Hematopoietic multipotent progenitor cell treated with erythropoietin and hydrocortisone succinate and interleukin-3 and kit ligand, for 6 days (in vitro differentiated cells): ENCODE data around the gene DMC1.
"Not testable (repeated sequence)": the region's sequence is repeated elsewhere in the genome, so short reads cannot be mapped to it uniquely, and the experiment has no call there.

ENCODE experiments used
- DNase-seq: peaks from one replicate; pipeline ENCODE4 v3.0.0-alpha.2; 2015

DMC1 gene, protein sequence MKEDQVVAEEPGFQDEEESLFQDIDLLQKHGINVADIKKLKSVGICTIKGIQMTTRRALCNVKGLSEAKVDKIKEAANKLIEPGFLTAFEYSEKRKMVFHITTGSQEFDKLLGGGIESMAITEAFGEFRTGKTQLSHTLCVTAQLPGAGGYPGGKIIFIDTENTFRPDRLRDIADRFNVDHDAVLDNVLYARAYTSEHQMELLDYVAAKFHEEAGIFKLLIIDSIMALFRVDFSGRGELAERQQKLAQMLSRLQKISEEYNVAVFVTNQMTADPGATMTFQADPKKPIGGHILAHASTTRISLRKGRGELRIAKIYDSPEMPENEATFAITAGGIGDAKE

DNA sequence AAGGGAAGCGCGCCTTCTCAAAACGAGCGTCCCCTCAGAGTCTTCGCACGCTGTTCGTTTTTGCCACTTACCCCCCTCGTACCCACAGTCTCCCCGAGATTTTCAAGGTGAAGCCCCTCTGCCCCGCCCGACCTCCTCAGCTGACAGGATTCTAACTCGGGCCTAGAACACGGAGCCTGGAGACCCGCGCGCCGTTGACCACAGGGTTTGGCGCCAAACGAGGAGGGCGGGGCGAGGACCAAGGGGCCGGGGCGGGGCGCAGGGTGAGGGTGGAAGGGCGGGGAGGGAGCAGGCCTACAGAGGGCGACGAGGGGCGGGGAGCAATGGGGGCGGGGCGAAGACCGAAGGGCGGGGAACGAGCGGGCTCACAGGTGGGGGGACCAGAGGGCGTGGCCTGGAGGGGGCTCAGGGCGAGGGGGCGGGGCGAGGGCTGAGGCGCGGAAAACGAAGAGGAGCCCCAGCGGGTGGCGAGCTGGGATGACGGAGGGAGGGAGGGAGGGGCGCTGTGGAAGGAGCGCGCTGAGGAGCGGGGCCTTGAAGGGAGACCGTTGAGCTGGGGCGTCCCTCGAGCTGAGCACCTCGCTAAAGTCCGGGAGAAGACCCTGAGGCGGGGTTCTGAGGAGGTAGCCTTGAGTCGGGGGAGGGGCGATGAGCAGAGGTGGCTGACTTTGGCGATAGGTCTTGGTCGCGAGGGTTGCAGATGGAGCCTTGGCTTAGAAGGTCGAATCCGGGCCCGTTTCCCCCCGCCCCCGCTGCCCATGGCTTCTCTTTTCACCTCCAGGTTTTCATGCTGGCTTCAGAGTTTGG, at the start of gene DMC1:
DMC1 (minus strand) TSS at position 212 of the 807 bp plus-strand sequence. CDS start 1,927 bp downstream, outside the sequence.
- DNase-seq, result peak; percentile 98

DNA sequence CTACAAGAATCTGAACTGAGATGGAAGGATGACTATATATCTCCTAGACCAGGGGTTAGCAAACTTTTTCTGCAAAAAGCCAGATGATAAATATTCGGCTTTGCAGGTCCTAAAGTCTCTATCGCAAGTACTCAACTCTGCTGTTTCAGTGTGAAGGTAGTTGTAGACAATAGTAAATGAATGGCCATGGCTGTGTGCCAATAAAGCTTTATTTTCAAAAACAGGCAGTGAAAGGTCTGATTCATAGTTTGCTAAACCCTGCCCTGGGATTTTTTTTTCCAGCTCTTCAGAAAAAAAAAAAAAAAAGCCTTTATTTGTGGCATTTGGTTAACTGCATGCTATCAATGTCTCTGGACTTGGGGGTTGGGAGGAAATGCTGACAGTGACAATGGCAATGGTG, 48.7 kb upstream of the DMC1 start:
- no peak for DNase-seq

DNA sequence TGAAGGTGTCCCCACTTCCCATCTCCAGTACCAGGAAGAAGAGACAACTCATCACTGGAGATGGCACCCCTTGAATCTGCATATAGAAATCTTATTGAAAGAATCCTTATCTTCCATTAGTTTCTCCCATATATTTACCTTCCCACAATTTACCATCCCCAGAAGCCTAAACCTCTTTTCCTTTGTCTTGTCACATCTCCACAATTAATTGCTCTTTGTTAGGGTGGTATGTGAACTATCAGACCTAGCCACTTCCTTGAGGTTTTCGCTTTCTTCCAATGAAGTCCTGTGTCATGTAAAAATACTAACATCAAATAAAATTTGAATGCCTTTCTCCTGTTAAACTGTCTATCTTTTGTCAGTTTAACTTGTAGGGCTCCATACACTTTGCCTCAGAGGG, 48.3 kb upstream of the DMC1 start:
- DNase-seq, result no peak

DNA sequence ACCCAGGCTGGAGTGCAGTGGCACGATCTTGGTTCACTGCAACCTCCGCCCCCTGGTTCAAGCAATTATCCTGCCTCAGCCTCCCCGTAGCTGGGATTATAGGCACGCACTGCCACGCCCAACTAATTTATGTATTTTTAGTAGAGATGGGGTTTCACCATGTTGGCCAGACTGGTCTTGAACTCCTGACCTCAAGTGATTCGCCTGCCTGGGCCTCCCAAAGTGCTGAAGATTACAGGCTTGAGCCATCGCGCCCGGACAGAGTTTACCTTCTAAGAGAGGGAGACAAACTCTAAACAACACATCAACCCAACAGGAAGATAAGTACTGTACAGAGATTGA, 45.1 kb upstream of the DMC1 start:
- not testable (repeated sequence) for DNase-seq

DNA sequence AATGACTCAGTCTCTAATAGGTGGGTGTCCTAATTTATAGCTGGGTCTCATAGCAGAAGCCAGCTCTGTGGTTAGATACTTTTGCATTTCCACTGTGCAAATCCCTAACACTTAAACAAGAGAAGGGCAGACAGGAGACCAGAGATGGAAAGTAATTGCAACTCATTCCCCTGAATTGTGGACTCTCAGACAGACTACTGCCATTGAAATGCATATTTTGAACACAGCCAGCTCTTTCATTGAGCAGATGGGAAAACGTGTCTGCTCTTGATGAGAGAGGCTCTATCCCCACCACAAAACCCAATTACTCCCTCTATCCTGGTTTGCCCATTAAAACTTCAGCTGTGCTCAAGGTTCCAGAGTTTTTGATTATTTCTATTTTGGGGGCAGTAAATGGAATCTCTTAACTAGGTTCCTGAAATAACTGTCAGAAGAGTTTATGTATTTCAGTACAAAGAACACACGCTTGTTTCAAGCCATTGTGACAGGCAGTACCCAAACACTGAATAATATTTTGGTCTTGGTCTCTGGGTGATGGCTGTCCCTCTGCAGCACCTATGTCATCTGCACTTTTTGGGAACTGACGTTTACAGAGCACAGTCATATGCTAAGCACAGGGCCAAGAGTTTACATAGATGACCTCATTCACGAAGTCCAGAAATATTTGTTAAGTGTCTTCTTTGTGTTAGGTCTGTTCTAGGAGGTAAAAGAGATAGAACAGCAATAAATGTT, 44.5 kb upstream of the DMC1 start:
- no peak for DNase-seq

DNA sequence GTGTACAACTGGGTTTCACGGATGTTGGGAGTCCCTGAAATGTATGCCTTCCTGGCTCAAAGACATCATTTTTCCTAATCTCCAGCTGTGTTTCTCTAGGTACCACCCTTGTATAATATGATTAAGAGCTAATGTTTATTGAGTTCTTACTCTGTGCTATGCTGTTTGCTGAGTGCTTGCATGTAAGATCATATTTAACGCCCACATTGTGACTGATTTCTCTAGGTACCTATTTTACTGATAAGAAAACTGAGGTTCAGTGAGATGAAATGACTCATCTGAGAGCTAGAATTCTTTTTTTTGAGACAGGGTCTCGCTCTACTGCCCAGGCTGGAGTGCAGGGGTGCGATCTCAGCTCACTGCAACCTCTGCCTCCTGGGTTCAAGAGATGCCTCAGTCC, 43.6 kb upstream of the DMC1 start:
- DNase-seq, result no peak

DNA sequence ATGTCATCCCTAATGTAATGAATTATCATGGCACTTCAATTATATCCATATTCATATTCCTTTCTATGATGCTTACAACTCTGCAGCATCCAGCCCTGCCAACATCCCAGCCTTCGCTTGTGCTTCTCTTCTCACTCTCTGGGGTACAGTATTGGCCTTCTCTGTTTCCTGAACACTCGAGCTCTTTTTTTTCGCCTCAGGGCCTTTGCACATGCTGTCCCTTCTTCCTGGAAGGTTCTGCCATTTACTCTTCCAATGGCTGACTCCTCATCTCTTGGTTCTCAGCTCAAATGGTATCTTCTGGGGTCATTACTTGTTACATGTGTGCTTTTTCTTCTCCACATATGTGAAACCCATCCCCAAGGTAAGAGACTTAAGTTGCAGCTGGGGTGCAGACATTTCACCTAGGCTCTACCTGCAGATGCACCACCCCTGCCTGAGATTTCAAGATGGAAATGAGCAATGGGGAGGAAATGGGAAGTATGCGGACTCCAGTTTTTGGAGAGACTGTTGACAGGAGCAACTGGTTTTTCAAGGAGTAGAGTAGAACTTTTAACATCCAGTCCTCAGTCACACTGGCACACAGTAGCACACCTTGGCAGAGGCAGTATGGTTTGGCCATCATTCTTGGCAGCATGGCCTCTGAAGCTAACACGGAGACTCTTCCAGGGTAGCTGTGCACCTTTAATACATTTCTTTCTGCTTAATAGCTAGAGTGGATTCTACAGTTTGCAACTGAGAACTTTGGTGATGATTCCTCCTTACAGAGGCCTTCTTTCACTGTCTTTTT, 42.4 kb upstream of the DMC1 start:
- DNase-seq, result no peak

DNA sequence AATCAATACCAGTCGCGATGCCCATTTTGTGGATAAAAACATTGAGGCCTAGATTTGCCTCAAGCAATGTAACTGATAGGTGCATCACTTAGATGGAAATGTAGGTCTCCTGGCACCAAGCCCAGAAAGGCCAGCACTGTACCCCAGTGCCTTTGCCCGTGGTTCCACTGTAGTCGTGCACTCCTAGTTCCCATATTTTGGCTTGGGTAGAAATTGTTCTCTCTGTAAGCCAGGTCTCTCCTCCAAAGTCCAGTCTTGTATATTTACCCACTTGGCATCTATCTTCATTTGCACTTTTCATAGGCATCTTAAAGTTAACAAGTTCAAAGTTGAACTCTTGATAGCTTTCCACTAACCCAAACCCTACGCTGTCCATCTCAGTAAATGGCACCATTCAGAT, 41.6 kb upstream of the DMC1 start:
- no peak for DNase-seq

DNA sequence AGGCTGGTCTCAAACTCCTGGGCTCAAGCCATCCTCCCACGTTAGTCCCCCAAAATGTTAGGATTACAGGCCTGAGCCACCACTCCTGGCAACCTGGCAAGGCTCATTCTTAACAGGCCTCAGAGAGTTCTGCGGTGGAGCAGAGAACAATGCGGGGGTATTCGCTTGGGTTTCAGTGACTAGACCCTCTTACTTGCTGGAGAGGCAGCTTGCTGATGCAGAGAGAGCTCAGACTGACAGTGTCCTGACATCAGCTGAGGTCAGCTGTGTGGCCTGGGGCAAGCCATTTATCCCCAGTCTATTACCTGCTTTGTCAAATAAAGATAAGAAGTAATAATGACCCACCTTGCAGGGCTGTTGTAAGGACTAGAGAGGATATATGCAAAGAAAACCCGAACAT, 40.3 kb upstream of the DMC1 start:
- DNase-seq, result no peak

DNA sequence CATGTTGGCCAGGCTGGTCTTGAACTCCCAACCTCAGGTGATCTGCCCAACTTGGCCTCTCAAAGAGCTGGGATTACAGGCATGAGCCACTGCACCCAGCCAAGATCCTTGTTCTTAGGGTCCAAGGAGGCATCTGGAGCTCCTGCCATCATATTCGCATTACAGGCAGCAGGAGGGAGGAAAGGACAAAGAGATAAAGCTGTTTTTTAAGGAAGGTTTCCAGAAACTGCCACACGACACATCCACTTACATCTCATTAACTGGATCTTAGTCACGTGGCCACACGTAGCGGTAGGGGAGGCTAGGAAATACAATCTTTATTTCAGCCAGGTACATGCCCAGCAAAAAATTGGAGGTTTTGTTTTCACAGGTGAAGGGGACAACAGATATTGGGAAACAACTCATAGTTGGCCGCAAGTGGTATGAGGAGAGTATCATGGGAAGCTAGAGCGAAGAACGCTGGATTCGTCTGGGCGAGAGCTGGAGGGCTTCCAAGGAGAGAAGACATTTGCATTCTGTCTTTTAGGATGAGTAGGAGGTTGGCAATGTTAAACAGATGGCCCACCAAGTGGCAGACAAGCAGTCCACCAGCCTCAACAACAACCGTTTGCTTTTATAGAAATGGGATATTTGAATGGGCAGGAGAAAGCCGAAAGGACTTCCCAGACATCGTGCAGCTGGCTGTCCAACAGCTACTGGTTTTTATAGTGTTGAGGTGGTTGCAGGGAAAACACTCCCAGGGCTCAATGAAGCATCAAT, 39.2 kb upstream of the DMC1 start:
- DNase-seq, result no peak

DNA sequence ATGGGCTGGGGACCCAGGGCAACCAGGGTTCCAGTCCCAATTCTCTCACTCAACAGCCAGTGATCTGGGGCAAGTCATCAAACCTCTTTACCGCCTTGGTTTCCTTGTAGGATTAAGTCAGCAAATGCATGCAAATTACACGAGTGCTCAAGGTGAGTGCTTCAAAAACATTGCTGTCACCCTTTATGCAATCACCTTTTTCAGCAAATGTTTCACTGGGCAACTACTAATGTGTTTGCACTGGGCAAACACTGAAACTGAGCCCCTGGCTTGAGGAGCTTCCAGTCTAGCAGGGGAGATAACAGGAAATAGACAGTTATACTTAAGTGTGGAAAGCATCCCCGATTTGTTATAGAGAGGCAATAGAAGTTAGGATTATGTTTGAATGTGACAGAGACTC, 37.7 kb upstream of the DMC1 start:
- DNase-seq, result no peak

DNA sequence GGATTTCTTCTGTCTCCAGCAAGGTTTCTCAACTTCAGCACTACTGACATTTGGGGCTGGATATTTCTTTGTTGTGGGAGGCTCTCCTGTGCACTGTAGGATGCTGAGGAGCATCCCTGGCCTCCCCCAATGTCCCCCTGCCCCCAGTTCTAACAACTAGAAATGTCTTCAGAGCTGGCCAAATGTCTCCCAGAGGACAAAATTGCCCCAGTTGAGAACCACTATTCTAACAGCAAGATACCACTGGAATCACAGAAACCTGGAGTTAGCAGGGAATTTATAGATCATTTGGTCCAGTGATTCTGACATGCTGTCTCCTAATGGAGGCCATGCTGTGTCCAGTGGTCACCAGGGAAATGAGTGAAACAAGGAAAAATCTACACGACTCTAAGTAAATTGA, 32.2 kb upstream of the DMC1 start:
- no peak for DNase-seq

DNA sequence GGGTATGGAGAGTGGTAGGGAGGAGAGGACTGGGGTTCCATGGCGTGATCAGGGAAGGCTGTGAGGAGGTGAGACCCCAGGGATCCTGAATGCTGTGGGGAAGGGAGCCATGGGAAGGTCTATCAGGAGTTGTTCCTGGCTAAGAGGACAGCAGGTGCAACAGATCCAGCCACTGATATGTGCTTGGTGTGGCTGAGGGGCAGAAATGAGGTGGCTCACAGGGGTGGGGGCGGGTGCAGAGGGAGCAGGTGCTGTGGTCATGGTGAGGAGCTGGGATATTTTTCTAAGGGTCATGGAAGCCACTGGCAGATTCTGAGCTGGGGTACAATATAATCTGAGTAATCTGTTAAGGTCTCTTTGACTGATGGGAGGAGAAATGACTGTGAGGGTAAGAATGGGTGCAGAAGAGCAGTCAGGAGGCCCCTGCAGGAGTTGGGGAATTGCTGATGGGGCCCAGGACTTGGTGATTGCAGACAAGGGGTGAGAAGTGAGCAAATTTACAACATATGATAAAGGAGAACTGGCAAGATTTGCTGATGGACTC, 31.3 kb upstream of the DMC1 start:
- no peak for DNase-seq

DNA sequence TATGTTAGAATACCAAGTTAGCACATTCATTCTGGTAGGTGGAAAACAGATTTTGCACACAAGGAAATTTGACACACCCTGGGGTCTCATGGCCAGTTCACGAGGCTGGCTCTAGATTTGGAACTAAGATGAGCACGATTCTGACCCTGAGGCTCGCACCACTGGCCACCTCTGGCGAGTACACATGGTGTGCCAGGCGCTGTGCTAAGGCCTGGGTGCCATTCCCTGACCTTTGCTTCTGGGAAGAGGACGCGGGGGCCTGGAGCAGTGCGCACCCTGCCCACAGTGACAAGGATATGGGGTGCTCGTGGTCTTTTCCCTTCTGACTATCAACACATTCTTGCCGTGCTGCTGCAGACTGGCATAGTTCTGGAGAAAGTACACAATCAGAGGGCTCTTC, 29.5 kb upstream of the DMC1 start:
- no peak for DNase-seq

DNA sequence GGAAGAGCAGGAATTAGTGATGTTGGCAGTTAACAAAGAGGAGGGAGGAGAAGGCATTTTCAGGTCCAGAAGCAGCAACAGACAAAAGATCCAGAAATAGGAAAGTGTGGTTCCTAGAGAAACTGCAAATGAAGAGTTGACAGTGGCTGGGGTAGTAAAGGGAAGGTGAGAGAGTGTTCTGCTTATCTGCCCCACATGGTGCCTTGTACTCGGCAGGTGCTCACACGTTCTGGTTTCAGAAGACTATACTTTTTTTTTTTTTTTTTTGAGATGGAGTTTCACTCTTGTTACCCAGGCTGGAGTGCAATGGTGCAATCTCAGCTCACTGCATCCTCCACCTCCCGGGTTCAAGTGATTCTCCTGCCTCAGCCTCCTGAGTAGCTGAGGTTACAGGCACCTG, 12.9 kb upstream of the DMC1 start:
- not testable (repeated sequence) for DNase-seq

DNA sequence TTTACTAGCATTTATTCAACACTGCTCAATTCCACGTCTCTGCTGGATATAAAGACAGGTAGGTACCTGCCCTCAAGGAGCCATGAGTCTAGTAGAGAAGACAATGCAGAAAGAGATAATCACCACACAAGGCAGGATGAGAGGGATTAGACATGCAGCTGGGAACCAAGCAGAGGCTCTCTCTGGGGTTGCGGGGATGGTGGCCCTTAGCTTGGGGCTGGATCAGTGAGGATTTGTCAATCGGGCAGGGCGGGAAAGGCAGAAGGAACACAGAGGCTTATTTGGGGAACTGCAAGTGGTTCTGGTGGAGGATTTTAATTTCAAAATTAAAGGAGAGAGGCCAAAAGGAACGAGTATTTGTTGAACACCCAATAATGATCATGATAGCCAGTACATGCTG, 8.5 kb upstream of the DMC1 start:
- no peak for DNase-seq

DNA sequence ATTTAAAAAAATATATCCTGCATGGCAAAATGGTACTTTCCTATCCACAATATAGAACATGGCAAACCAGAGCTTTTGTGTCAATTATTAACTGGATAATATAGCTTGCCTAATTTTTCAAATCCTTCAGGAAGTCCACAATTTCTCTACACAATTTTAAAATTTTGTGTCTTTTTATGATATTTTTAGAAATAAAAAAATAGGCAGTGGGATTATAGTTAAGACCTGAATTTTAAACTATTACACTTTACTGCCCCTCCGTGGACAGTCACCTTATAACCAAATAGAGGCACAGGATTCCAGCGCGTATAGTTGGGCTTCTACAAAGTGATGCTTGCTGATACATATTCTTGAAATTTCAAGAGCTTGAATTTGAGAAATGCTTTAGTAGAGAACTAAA, 2.1 kb upstream of the DMC1 start:
- peak; percentile 83 for DNase-seq

DNA sequence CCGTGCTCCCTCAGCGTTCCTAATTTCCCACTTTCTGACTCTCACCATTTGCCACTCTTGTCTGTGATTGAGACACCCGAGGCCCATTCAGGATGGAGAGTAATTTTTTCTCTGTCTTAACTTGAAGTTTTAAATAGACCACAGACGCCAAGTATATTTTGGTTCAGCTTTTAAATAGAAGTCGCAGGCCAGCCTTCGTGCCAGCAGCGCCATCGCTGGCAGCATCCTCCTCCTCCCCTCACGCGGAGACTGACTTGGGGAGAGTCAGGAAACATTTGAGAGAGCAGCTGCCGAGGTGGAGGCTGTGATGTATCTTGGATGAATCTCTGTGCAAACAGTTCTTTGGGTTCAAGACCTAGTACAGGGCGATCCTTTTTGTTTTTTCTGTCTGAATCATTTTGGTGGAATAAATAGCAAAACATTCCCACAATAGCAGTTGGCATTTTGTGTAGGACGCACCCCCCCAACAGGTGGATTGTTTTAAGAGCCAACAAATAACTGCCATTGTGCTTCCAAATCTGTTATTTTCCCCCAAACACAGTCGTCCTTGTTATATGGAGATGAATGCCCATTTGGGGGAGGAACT, 889 bp upstream of the DMC1 start:
- DNase-seq, result peak; percentile 63

DNA sequence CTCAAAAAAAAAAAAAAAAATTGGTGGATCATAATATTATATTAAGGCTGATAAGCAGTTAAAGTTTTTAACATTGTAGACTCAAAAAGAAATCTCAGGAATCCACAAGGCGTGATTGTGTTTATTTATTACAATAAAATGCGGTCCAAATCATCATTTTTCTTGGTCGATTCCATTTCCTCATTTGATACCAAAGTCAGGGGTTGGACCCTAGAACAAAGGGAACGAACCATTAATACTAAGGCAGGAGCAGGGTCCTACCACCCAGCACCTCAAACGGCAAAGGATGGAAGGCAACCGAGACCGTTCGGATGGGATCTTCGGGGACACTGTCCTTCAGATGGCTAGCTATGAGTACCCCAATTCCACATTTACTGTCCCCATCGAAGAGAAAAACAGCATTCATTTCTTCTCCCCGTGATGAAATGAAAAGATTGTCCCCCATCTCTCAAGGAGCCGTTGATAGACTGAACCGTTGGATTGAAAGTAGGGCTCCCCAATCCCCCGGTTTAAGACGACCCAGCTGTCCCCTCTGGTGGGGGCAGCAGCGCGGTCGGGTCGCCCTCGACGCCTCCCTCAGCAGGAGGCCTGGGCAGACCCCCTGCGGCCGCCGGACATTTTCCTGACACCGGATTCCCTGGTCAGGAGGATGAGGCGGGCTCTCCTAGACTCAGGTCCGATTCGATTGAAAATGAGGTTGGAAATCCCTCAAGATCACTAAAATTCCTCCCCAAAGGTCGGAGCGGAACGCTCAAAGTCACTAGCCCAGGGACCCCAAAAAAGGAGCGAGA, 607 bp downstream of the DMC1 start:
- DNase-seq, result peak; percentile 29

DNA sequence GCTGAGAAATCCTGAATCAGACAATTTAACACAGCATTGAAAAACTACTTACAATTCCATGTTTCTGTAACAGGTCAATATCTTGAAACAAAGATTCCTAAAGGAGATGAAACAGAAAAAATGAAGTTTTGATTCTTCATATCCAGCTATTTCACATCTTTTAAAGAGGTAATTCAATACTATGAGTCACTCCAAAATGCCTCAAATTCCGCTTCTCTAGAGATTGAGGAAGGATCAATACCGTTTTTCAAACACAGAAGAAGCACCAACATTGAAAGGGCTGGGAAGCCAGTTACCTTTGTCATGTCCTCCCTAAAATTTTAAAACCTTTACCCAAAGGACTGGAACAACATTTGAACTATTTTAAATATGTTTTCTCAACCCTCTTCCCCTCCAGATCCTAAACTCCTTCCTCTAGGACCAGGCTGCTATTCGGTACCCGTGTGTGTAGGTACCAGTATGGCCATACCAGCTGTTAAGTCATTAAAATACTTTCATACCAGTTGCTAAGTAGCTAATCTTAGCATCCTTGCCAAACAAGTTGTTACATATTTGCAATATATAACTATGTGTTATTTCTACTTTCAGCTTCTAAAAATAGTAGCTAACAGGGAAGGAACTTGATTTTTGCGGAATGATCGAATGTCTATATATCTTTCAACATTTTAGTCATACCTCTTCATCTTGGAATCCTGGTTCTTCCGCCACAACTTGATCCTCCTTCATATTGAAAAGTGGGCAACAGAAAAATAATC, 2.3 kb downstream of the DMC1 start:
- no peak for DNase-seq
